ENCODE results near the gene RPGRIP1L.

The RPGRIP1L gene

DNA sequence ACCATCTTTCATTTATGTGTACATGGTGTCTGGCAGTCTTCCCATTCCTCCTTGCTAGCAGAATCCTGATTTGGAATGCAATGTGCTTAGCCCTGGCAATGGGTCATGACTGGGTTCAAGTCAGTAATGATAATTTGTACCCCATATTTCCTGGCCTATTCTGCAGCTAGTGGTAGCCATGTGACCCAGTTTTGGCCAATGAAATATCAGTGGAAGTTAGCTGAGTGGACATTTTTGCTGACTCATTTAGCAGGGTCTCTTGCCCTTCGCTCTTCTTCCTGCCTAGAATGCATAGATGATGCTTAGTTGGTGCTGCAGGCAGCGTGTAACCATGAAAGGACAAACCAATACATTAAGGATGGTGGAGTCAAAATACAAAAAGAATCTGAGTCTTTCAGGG lies 121.9 kb downstream of the RPGRIP1L start:
- Mint-ChIP-seq H3K4me1 (ENCODE audit: low read depth) (no peaks in the 10 kb centered on the region), H3K27ac (no peak overlapping the region), H3K27me3 (ENCODE audit: low read depth) (no peaks in the 10 kb centered on the region), H3K9me3 (no peaks in the 10 kb centered on the region), H3K36me3 (ENCODE audit: low read depth) (no peaks in the 10 kb centered on the region), H3K4me3 (no peak overlapping the region)

DNA sequence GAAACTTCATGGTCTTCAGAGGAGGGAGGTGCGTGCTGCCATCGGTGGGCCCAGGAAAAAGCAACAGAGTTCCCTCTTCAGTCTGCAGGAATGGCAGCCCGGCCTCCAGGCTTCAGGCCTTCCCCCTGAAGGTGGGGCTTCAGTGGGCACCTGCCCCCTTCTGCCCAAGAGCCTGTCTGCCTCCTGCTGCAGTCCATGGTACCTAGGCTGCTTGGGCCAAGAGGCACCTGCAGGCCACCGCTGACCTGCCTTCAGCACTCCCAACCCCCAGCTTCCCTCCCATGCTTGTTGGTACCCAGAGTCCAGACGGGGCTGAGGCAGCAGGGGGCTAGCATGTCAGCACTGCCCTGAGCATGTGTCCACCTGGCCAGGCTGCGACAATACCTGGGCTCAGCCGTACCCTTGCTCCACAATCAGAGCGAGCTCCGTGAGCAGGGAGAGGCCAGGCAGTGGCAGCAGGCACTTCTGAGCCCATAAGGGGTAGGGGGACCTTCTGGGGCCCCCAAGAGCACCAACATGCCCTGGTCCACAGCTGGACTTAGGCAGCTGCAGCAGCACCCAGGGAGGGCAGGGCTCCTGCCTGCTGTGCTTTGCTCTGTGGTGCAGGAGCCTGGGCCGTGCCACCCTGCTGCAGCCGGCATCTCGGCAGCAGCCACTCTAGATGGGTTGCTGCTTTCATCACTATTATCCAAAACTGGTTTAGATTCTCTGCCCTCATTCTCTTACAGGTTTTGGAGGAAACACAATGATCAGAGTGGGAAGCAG lies 123.4 kb downstream of the RPGRIP1L start:
- no peaks in the 10 kb centered on the region for H3K27me3 Mint-ChIP-seq (ENCODE audit: low read depth)
- H3K27ac Mint-ChIP-seq, result no peak overlapping the region
- H3K9me3 Mint-ChIP-seq, result no peaks in the 10 kb centered on the region
- no peaks in the 10 kb centered on the region for H3K36me3 Mint-ChIP-seq (ENCODE audit: low read depth)
- H3K4me1 Mint-ChIP-seq (ENCODE audit: low read depth), result no peaks in the 10 kb centered on the region
- H3K4me3 Mint-ChIP-seq, result no peak overlapping the region

DNA sequence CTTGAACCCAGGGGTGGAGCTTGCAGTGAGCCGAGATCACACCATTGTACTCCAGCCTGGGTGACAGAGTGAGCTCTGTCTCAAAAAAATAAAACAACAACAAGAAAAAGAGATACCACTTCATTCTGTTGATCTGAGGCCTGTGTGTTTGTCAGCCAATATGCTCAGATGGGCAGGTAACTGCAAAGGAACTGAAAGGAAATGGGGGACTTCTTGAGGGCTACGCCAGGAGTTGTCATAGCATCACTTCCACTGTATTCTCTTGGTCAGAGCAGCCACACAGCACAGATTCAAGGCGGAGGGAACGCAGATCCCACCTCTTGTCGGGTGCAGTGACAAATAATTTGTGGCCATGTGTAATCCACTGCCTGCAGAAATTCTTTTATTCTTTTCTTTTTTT lies 126.8 kb downstream of the RPGRIP1L start:
- H3K4me3 Mint-ChIP-seq, result no peak overlapping the region
- no peak overlapping the region for H3K27ac Mint-ChIP-seq
- peaks cover 11% of the 10 kb centered on the region for H3K9me3 Mint-ChIP-seq
- H3K27me3 Mint-ChIP-seq (ENCODE audit: low read depth), result no peaks in the 10 kb centered on the region
- H3K4me1 Mint-ChIP-seq (ENCODE audit: low read depth), result no peaks in the 10 kb centered on the region
- no peaks in the 10 kb centered on the region for H3K36me3 Mint-ChIP-seq (ENCODE audit: low read depth)

DNA sequence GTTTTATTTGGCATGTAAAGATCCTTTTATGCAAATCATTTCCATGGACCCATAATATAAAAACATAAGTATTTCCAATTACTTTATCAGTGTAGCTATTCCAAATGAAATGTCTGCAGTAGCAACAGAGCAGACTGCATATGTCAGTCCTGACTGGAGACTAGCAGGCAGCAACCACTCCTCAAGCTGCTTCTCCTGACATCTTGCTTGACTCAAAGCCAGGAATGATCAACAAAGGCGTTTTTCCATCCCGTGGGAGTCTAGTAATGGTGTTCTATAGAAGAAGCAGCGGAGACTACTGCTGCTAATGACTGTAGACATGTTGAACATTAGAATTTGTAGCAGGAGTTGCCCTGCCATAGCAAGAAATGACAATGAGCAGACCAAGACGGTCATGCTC lies 127.4 kb downstream of the RPGRIP1L start:
- Mint-ChIP-seq H3K4me3 (no peak overlapping the region), H3K4me1 (ENCODE audit: low read depth) (no peaks in the 10 kb centered on the region), H3K27me3 (ENCODE audit: low read depth) (no peaks in the 10 kb centered on the region), H3K27ac (no peak overlapping the region), H3K9me3 (peaks cover 18% of the 10 kb centered on the region), H3K36me3 (ENCODE audit: low read depth) (no peaks in the 10 kb centered on the region)

DNA sequence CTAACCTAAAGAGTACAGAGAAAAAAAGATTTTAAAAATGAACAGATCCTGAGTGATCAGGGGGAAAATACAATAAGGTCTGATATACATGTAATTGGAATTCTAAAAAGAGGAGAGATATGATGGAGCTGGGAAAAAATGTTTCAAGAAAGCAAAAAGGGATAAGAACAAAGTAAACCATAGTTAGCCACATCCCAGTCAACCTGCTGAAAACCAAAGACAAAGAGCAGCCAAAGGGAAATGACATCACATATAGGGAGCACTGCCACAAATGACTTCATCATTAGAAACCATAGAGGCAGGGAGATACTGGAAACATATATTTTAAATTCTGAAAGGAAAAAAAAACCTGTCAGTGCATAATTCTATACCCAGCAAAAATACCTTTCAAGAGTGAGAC lies 131.9 kb downstream of the RPGRIP1L start:
- Mint-ChIP-seq H3K27ac (no peak overlapping the region), H3K4me3 (no peak overlapping the region), H3K27me3 (ENCODE audit: low read depth) (peaks cover 9% of the 10 kb centered on the region), H3K36me3 (ENCODE audit: low read depth) (no peaks in the 10 kb centered on the region), H3K9me3 (peaks cover 29% of the 10 kb centered on the region), H3K4me1 (ENCODE audit: low read depth) (no peaks in the 10 kb centered on the region)

DNA sequence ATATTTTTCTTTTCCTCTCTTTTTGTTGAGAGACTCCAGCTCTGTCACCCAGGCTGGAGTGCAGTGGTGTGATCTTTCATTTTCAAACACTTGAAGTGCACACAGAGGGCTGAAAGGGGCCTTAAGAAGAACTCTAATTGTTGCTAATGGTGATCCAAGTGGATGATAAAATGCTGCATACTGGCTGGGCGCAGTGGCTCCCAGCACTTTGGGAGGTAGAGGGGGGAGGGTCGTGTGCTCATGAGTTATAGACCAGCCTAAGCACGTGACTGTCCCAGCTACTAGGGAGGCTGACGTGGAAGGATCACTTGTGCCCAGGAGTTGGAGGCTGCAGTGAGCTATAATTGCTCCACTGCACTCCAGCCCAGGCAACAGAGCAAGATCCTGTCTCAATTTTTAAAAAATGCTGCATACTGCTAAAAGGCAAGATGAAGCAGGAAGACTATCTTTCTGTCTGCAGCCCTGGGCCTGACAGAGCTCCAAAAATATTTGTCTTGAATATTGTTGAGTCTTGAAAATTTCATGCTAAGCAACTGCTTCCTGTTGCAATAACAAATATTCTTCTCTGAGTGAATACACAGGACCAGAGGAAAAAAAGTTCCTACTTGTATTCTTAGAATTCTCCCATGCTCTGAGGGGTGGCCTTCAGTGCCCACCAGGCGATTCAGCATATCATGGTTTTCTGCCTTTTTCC lies 137.0 kb downstream of the RPGRIP1L start:
- Mint-ChIP-seq H3K27me3 (ENCODE audit: low read depth) (peaks cover 9% of the 10 kb centered on the region), H3K27ac (no peak overlapping the region), H3K9me3 (peaks cover 15% of the 10 kb centered on the region), H3K36me3 (ENCODE audit: low read depth) (no peaks in the 10 kb centered on the region), H3K4me1 (ENCODE audit: low read depth) (no peaks in the 10 kb centered on the region), H3K4me3 (no peak overlapping the region)

DNA sequence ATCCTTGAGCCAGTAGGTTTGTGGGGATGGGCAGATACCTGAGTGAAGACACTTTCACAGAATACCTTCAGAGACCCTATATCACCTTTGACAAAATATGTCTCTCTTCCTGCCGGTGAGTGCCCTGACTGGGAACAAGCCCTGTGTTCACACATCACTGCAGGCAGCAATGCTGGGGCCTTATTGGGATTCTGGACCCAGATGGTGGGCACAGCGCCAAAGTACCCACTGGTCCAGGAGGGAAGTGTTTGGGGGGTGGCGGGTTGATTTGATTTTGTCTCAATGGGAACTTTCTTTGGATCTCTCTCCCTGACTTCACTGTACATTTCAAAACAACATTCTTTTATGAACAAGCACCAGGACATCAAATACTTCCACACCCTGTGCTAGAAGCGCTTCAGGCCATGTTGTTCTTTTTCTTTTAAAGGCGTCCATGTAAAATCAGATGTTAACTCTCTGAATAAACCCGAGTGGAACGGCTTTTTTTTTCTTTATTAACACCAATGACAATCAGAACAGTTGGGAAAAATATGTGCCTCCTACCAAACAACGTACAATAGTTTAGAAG lies 138.3 kb downstream of the RPGRIP1L start:
- Mint-ChIP-seq H3K4me3 (no peak overlapping the region), H3K4me1 (ENCODE audit: low read depth) (no peaks in the 10 kb centered on the region), H3K27me3 (ENCODE audit: low read depth) (peaks cover 9% of the 10 kb centered on the region), H3K27ac (no peak overlapping the region), H3K36me3 (ENCODE audit: low read depth) (no peaks in the 10 kb centered on the region), H3K9me3 (peaks cover 5% of the 10 kb centered on the region)

DNA sequence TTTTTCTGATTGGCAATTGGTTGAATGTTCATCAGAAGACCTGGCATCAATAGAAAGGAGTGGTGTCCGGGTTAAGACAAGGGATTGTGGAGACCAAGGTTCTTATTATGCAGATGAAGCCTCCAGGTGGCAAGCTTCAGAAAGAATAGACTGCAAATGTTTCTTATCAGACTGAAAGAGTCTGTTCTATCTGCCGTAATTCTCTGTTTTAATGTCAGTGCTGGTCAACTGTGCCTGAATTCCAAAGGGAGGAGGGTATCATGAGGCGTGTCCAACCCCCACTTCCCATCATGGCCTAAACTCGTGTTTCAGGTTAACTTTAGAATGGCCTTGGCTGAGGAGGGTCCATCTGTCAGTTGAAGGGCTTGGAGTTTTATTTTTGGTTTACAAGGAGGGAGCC lies 140.2 kb downstream of the RPGRIP1L start:
- Mint-ChIP-seq H3K36me3 (ENCODE audit: low read depth) (no peaks in the 10 kb centered on the region), H3K9me3 (no peaks in the 10 kb centered on the region), H3K4me1 (ENCODE audit: low read depth) (no peaks in the 10 kb centered on the region), H3K27me3 (ENCODE audit: low read depth) (peaks cover 5% of the 10 kb centered on the region), H3K4me3 (no peak overlapping the region), H3K27ac (no peak overlapping the region)

DNA sequence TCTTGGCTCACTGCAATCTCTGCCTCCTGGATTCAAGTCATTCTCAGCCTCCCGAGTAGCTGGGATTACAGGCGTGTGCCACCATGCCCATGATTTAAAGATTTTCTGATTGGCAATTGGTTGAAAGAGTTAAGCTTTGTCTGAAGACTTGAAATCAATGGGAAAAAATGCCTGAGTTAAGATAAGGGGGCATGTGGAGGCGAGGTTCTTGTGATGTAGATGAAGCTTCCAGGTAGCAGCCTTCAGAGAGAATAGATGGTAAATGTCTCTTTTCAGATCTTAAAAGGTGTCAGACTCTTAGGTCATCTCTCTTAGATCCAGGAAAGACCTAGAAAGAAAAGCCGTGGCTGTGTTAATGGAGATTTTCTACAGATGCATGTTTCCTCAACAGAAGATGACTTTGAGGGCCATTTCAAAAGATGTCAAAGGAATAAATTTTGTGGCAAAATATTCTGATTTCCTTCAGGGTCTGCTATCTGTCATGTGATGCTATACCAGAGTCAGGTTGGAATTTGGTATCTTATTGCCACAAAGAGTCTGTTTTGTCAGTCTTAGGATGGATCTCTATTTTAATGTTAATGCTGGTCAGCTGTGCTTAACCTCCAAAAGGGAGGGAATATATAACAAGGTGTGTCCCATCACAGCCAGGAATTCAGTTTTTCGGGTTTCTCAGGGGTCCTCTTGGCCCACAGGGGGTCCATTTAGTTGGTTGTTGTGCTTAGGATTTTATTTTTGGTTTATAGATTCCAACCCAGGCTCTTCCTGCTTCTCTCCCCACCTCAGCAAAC lies 142.4 kb downstream of the RPGRIP1L start:
- H3K36me3 Mint-ChIP-seq (ENCODE audit: low read depth), result no peaks in the 10 kb centered on the region
- H3K9me3 Mint-ChIP-seq, result no peaks in the 10 kb centered on the region
- no peak overlapping the region for H3K27ac Mint-ChIP-seq
- H3K27me3 Mint-ChIP-seq (ENCODE audit: low read depth), result peaks cover 8% of the 10 kb centered on the region
- no peaks in the 10 kb centered on the region for H3K4me1 Mint-ChIP-seq (ENCODE audit: low read depth)
- no peak overlapping the region for H3K4me3 Mint-ChIP-seq

DNA sequence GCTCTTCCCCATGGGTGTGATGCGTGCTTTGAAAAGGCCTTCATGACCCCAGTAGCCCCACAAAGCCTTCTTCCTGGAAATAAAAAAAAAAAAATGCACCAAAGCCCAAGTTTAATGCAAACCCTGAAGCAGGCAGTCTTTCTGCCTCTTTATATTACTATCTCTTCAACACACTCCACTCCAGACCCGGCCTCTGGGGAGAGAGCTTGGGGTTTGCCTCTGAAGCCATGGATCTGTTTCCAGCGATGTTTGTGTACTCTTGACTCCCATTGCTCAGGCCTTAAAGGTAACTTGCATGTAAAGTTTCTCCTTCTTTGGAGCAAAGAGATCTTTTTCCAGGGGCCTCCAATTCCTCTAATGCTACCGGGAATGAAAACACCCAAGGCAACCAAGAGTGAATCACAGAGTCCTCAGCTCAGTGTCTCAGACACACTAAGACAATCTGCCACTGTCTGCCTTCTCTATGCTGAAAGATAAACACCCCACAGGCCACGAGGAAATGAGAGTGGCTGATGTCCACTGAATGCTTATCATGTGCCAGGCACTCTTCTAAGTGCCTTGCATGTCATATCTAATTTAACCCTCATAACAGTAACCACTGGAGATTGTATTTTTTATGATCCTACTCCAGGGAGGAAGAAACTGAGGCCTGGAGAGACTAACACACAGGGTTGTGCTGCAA lies 144.2 kb downstream of the RPGRIP1L start:
- Mint-ChIP-seq H3K27me3 (ENCODE audit: low read depth) (peaks cover 11% of the 10 kb centered on the region), H3K36me3 (ENCODE audit: low read depth) (no peaks in the 10 kb centered on the region), H3K4me1 (ENCODE audit: low read depth) (no peaks in the 10 kb centered on the region), H3K4me3 (no peak overlapping the region), H3K27ac (no peak overlapping the region), H3K9me3 (no peaks in the 10 kb centered on the region)

DNA sequence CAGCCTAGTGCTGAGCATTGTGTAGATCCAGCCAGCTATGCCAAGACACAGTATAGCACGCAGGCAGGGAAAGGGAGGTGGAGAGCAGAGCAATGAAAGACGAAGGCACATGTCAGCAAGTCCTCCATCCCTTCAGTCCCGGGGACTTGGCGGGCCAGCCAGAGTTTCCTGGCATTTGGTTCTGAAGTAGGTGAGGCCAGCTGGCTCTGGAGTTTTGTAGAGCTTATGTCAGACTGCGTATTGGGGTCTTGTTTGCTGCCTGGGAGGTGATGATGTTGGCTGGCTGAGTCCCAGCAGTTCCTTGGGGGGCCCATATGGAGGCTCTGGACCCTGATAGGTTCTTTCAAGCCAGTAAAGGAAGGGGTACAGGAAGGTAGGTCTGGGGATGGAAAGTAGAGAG lies 144.9 kb downstream of the RPGRIP1L start:
- Mint-ChIP-seq H3K9me3 (no peaks in the 10 kb centered on the region), H3K27ac (no peak overlapping the region), H3K27me3 (ENCODE audit: low read depth) (peaks cover 11% of the 10 kb centered on the region), H3K4me1 (ENCODE audit: low read depth) (no peaks in the 10 kb centered on the region), H3K36me3 (ENCODE audit: low read depth) (no peaks in the 10 kb centered on the region), H3K4me3 (no peak overlapping the region)

DNA sequence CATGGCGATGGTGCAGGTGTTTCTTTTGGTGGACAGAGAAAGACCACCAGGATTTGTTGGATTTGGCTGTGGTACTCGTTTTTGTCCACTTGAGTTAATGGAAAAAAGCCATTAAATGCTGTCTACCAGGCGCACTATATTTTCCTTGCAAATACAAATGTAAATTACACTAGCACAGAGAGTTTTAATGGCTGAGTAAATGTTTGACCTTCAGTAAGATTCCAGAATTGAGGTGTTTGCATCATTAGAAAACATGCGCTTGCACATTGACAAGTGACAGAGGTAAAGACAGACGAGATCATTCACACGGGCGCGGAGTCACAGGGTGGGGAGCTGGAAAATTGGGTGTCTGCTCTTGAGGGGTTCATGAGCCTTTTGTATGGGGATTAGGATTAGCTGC lies 147.1 kb downstream of the RPGRIP1L start:
- Mint-ChIP-seq H3K27me3 (ENCODE audit: low read depth) (peaks cover 11% of the 10 kb centered on the region), H3K9me3 (no peaks in the 10 kb centered on the region), H3K4me3 (no peak overlapping the region), H3K4me1 (ENCODE audit: low read depth) (no peaks in the 10 kb centered on the region), H3K27ac (no peak overlapping the region), H3K36me3 (ENCODE audit: low read depth) (no peaks in the 10 kb centered on the region)

DNA sequence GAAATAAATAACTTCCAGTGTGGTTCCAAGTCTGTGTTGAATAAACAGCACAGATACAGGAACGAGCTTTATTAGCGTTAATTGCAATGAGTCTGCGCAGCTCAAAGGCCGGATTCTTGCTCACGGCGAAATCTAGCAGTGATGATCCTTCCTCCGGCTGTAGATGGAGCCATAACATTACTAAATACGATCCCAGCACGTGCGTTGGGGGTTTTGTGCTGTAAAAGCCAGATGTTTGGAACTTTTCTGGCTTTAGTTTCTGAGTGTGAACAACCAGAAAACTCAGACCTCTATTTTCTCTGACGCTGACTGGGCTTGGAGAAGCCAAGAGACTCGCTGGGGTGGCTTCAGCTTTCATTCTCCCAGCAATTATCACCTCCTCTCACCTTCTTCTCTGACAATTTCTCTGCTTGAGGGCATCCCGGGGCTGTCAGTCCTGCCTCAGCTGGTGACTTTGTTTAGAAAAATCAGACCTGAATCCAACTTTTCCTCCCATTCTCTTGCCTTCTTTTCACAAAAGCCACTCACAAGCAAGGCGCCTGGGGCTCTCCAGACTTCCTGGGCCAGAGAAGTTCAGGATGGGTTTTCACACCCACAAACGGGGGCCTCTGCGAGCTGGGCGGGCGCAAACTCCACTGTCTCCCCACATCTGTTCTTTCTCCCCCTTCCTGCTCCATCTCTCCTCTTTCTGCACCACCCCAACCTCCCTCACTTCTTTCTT lies 153.5 kb downstream of the RPGRIP1L start:
- Mint-ChIP-seq H3K36me3 (ENCODE audit: low read depth) (peaks cover 2% of the 10 kb centered on the region), H3K4me3 (no peak overlapping the region), H3K27me3 (ENCODE audit: low read depth) (peaks cover 46% of the 10 kb centered on the region), H3K4me1 (ENCODE audit: low read depth) (peaks cover 26% of the 10 kb centered on the region), H3K27ac (no peak overlapping the region), H3K9me3 (no peaks in the 10 kb centered on the region)

All from T-helper 1 cell treated with Interleukin-12 subunit alpha and Interleukin-12 subunit beta and Interleukin-4 antibody, amounts not matched to agents 30 μg/mL and 1 μg/mL, for 36 hours (primary cell).